NCI-H2171 (cell line): Measurements from ENCODE around the gene GPRIN2.

Source experiments
- DNase-seq: peaks from one replicate; lab custom pipeline; 2025; lab: John Stamatoyannopoulos, UW

GPRIN2 gene

DNA sequence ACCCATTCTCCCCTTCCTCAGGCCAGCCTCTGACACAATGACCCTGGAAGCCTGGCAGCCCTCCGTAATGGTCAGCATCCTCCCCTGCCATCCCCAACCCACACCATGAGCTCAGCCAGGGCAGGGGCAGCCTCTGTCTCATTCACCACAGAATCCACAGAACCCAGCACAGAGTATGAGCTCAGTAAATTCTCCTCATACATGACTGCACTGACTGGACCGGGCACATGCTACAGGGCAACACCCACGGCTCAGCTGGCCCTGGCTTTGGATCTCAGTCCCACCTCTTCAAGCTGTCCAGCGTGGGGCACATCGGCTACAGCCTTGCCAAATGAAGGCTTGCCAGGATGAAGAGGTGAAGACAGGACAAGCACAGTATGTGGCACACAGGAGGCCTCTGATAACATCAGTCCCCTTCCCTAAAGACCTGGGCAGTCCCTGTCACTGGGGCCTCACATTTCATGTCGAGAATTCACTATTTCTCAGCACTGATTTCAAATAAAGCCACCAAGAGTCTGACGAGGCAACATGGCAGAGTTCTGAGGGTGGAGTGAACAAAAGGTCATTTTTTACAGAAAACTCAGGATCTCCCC lies 7.9 kb downstream of the GPRIN2 start:
- DNase-seq, result no peak

DNA sequence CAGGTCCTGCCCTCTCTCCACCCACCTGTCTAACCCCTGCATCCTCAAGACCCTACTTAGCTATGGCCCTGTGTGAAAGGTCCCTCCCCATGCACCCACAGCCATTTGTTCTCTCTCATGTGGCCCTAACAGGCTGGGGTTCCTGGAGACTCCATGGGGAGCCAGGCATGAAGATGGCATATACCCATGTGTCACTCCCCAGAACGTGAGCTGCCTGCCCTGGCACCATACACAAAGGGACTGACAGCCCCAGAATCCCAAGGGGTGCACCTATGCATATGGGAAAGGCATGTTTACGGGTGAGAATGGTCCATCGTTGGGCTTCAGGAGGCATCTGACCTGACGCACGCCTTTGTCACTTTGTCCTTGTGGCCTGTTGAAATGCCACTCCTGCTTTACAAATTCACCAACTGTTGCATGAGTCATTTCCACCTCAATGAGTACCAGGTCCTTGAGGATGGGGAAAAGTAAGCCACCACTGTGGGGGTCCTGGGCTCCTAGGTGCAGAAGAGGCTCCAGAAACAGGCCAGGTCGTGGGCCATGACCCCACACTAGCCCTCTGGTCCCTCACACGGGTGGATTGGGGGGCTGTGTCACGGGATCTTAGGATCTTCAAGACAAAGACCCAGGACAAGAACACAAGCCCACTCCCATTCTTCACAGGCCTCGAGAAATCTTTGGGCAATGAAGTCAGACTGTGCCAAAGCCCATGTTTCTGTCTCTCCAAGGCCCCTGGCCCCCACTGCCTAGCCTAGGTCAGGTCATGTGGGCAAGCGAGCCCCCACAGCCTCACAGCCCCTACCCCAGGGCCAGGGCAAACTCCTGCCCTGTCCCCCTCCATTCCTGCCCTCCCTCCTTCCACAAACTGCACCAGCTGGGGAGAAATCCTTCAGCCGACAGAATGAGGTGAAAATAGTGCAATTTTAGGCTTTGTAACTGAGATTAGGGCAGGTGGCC lies 8.6 kb downstream of the GPRIN2 start:
- DNase-seq, result no peak

DNA sequence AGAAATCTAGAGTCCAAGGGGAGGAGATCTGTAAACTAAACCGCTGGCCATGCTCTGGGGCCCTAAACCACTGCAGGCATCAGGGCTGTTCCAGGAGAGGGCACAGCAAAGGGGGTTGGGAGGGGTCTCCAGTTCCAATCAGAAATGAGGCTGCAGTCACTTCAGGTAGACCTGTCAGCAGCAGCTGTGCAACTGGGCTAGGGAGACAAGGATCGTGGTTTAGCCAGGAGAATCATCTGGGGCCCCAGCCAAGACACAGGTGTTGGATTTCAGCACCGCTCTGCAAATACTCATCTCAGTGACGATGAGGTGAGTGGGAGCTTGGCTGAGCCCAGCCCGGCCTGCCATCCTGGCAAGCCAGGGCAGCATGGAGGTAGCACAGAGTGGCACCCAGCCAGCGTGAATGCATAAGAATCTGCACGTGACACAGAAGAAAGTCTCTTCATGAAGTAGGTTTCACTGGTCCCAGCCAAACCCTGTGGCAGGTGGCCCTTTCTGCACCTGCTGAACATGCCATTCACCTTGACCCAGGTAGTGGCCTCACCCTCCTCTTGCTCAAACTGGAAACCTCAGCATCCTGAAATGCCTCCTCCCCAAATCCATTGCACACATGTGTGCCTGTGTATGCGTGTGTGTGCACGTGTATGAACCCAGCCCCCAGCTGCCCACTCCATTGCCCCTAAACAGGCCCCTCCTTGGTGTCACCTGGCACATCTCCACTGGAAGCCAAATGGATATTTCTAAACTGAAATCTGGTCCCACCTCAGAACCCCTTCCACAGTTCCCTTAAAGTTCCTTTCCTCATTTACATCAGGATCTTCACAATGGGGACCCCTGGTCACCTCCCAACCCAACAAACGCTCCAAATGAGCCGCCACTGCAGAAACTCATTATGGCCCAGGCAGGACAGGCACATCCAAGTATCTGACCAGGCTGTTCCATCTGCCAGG lies 9.6 kb downstream of the GPRIN2 start:
- DNase-seq, result peak; percentile 13

DNA sequence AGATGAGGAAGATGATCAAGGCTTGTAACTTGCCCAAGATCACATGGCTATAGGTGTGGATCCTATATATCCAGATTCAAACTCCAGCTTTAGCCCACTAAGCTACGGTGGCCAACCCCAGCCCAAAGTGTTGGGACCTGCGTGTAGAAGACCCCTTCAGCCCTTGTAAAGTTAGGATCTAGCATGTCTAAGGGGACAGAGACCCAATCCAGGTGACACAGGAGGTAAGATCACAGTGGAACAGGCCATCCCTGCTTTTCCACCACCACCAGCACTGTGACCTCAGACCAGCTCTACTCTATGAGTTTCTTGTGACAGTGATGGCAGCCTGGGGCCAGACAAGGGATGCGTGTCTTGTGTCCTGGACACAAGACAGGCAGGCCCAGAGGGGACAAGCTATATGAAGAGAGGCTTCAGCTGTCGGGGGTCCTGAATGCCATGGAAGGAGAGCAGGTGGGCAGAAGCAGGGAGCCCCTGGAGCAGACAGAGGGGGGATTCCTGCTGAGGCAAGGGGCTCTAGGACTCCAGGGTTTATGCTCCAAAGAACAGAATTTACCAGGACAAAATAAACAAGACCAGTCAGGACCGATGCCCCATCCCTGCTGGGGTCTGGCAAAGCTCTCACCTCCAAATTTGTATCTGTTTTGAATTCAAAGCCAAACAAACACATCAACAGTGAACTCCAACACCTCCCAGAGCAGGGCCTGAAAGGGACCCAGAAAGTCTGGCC lies 10.4 kb downstream of the GPRIN2 start:
- no peak for DNase-seq

DNA sequence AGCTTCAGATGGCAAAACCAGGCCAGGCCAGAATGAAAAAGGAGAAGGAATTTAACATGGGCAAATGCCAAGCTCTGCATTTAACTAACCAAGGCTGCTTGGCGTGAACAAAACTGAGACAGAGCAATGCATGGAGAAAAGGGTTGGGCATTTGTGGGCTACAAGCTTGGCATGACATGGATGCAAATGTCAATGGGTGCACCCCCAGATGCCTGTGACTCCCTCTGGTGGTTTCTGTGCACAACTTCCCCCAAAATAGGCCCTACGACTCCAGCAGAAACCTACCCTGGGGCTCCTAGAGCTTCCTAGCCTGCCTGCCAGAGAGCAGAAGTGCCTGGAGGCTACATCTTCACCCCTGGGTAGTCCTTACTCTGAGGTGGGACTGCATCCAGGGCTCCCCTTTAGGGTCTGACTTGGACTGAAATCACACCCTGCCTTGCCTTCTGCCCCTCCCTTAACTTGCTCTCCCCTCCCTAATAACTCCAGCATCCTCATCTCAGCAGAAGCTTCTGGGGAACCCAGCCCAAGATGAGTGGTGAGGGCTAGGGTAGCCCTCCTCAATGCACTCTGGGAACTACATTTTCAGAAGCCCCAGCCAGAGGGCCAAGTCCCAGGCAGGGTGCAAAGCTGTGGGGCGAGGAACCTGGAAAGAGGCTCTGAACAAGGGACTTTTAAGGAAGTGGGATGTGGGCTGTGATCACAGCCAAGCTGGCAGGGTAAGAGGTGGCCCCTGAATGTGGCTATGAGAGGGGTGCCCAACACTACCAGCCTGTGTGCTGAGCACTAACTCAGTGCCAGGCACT lies 11.3 kb downstream of the GPRIN2 start:
- DNase-seq, result no peak

DNA sequence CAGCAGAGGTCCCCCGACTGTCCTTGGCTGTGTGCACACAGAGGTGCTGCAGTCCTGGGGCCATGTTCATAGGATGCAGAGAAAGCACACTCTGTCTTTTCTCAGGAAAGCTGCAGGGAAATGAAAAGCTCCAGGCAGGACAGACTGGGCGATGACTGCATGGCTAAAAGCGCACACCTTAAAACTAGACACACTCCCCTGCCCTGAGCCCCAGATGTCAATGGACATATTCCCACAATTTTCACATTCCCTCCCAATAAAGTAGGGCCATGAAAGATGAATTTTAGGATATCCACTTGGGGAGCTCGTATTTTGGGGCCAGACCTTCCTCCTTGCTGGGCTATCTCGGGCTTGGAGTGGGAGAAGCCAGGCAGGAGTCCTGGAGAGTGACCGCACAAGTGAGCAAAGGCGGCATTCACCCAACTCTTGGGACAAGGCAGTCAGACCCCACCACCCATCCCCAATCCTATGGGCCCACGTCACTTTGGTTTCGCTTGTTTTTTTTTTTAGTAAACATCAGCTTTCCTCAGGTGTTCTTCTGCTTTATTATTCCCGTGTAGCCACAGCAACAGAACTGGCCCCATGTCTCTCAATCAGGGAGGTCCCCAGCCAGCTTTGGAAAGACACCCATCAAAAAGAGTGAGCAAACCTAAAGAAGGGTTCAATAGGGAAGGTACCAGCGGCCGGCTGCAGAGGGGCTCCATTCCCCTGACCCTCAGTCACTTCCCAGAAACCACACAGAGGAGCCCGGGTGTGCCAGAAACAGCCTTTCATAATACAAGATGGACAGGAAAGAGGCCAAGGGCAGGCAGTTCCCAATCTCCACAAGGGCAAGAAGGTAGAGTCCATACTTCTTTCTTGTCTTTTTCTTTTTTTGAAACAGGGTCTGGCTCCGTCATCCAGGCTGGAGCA lies 12.7 kb downstream of the GPRIN2 start:
- DNase-seq, result no peak

DNA sequence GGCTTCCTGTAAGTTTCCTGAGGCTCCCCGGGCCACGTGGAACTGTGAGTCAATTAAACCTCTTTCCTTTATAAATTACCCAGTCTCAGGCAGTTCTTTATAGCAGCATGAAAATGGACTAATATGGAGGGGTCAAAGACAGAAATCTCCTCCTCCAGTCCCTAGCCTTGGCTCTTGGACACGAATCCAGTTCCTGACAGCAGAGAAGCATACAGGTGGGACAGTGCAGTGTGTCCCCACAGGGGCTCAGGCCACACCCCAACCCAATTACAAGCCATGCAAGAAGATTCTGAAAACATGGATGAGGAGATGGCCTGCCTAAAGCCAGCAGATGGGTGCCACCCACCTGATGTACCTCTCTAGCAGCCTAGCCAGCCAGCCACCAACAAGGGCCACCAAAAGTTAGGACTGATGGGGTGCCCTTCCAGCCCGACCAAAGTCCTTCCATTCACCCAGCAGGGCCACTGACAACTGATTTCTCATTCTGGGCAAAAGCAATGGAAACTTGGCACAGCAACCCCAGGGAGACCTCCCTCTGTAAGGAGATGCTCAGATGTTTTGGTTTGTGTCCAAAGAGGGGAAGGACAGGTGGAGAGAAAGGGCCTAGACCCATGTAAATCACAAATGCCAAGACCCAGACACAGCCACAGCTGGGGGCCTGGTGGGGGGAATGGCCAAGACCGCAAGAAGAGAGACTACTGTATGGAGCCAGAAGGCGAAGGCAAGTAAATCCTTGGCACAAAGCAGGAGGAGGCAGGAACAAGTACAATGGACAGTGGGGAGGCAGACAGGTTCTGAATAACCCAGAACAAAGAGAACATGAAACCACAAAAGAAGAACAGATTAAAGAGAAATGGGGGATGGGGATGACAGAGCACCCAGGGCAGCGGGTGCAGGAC lies 13.6 kb downstream of the GPRIN2 start:
- DNase-seq, result no peak

DNA sequence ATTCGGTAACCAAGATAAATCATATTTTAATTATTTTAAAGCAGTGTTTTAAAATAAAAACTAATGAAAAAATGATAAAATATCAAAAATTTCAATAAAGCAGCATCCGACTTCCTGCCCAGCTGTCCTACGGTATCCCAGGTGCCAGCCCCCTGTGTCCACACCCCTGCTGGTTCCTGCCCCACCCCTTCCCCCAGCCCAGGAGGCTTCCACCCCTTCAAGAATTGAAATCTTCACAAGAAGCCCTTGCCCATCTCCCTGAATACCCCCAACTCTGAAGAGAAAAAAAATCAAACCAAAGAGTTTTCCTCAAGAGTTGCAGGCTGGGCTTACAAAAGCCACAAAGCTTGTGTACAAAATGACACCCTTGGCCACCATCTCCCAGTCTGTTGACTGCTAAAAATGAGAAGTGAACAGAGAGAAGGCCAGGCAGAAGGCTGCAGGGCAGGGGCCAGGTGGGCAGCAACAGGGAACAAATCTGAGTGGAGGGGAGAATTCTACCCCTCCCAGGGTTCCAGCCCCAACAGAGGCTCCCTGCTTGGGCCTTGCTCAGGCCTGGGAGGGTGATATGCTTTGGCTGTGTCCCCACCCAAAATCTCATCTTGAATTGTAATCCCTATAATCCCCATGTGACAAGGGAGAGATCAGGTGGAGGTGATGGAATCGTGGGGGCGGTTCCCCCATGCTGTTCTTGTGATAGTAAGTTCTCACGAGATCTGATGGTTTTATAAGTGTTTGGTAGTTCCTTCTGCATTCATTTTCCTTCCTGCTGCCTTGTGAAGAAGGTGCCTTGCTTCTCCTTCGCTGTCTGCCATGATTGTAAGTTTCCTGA lies 14.5 kb downstream of the GPRIN2 start:
- no peak for DNase-seq

DNA sequence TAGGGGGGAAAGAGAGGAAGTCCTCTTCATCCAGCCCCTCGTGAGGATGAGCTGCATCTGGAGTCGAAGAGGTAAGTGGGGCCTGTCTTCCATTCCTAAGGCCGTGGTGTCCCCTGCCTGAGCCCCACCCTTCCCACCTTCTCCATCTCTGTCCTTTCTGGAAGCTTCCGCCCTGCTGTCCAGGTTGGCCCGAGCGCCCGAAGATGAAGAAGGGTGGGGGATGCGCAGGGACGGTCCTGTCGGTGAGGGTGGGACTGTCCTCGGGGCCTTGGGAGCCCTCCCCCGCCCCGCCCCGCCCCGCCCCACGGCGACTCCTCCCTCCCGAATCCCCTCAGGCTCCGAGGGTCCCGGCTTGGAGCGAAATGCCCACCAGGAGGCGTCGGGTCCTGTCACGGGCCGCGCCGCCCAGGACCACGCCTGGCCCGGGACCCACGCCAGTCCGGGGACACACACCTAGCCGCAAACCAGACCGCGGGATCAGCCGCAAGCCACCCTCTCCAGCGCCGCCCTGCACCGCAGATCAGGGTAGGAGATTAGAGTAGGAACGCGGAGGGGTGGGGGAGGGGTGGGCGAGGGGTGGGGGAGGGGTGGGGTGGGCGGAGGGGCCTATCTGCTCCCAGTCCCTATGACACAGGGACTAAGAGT lies 15.3 kb downstream of the GPRIN2 start:
- no peak for DNase-seq

DNA sequence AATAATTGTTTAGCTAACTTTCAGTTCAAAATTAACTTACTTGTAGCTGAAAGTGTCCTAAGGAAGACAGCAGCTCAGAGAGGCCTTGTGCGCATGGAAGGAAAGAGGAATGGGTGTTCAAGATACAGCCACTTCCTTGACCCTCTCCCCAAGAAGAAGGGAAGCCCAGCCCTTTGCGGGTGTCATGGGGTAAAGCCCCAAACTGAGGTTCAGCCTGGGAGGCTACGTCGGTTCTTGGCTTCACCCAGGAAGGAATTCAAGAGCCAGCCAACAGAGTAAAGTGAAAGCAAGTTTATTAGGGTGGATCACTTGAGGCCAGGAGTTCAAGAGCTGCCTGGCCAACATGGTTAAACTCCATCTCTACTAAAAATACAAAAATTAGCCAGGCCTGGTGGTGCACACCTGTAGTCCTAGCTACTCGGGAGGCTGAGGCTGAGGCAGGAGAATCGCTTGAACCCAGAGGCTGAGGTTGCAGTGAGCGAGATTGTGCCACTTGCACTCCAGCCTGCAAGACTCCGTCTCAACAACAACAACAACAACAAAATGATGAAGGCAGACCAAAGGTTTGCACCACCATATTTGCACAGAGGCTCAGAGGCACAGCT lies 15.9 kb downstream of the GPRIN2 start:
- DNase-seq, result no peak

DNA sequence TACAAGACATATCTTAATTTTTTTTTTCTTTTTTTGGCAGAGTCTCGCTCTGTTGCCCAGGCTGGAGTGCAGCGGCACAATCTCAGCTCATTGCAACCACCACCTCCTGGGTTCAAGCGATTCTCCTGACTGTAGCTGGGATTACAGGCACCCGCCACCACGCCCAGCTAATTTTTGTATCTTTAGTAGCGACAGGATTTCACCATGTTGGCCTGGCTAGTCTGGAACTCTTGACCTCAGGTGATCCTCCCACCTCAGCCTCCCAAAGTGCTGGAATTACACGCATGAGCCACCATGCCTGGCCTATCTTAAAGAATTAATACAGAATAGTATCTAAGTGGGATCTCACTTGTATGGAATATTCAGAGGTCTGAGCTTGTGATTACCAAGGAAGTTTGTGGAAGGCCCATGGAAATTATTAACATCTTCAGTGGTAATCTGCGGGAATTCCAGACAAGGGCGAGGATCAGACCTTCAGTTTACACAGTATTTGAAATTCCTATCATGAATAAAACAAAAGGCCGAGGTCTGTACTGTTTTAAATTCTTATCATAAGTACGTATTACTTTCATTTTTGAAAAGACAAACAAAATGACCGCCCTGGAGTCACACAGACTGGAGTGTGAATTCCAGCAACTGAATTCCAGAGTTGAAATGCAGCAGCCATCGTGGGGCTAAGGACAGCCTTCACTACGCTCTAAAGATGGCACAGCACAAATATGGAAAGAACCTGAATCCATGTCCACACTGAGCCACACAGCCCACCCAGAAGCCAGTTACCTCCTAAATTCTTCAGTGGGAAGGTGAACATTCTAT lies 16.7 kb downstream of the GPRIN2 start:
- no peak for DNase-seq

DNA sequence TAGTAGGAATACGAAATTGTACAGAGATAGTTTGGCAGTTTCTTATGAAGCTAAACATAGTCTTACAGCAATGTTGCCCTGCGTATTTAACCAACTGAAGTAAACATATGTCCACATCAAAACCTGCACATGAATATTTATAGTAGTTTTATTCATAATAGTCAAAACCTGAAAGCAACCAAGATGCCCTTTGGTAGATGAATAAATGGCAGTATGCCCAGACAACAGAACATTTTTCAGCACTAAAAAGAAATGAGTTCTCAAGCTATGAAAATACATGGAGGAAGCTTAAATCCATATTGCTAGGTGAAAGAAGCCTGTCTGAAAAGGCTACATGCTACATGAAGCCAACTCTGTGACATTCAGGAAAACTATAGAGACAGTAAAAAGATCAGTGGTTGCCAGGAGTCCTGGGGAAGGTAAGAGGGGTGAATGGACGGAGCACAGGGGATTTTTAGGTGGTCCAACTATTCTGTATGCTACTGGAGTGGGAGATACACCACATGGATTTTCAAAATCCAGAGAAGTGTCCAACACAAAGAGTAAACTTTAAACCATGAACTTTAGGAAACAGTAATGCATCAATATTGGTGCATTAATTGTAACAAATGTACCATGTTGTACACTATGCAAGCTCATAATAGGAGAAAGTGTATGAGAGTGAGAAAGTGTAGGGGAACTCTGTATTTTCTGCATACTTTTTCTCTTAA lies 17.6 kb downstream of the GPRIN2 start:
- DNase-seq, result no peak

DNA sequence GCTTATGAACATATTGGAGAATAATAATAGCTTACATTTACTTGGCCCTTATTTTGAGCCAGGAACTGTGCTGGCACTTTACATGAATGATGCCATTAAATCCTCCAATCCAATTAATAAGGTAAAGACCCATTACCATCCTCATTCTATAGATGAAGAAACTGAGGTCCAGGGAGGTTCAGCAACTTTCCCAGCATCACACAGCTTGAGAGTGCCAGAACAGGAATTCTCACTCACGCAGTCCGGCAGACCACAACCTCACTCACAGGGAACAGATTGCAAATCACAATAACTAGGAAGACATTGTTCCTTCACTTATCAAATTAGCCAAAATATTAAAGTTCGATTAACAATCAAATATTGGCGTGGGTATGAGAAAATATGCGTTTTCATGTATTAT lies 18.3 kb downstream of the GPRIN2 start:
- DNase-seq, result no peak

DNA sequence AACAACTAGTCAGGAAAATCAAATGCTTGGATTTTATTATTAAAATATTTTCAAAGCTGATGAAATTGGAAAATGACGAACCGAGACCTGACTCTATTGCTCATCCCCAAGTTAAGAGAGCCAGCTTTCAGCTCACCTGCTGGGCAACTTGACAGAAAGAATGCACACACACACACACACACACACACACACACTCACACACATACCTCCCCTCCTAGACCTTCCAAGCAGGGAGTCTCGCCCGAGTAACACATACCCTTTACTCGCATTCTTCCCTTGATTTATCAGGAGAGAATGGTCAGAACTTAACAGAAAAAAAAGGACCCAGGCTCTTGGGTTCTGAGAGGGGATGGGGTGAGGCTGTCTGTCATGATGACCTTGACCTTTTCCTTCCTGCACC lies 19.1 kb downstream of the GPRIN2 start:
- no peak for DNase-seq

DNA sequence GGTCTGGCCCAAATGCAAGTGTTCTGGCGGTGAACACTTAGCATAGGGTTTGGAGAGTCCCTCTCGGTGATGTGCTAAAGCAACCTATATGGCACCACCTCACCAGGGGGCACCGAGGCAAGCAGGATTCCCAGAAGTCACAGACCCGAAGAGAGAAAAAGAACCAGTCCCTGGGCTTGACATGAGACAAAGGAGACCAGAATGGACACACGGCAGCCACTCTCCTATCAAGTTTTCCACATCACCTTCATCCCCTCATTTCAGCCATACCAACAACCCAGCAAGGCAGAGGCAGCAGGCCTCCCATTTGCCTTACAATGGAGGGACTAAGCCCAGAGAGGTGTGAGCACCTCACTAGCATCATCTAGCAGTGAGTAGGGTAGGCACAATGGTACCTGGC lies 19.7 kb downstream of the GPRIN2 start:
- DNase-seq, result no peak
